ENCODE measurements around the gene CNGA2. TPM values are rescaled to one million over a fixed set of nuclear protein-coding genes. Genes with fewer than 3 reads are reported as not detected.
"Not testable (repeated sequence)": the region's sequence is repeated elsewhere in the genome, so short reads cannot be mapped to it uniquely, and the experiment has no call there.

CNGA2 gene
- total RNA-seq, 3 donors from 2014 or later, result not detected

GRCh38 chrX:151694661-151695582, 39.6 kb upstream of the CNGA2 start, which contains the start of gene PRRG3:
TSS of gene PRRG3 (plus strand) at chrX:151695458. CDS start at chrX:151698815, 3,357 bp downstream.
- Histone ChIP-seq H3K4me3 (no peak within 1 kb of the TSS), H3K9me3 (no peaks in the 10 kb centered on the region), H3K36me3 (ENCODE audit: low read depth) (no peaks in the 10 kb centered on the region), H3K4me1 (ENCODE audit: low read depth) (no peaks in the 10 kb centered on the region)
- DNase-seq, result no peak
- ATAC-seq, result no peak
- intact Hi-C loops (cut with DNase I, micrococcal nuclease), result no loop called here
- TF ChIP-seq CTCF (IDR thresholded peaks at IDR 0.05), result no peak

- no peak for DNase-seq
- intact Hi-C loops (cut with DNase I, micrococcal nuclease), result no loop called here
- ATAC-seq, result no peak
- Histone ChIP-seq H3K36me3 (ENCODE audit: low read depth) (no peaks in the 10 kb centered on the region), H3K9me3 (no peaks in the 10 kb centered on the region), H3K4me3 (no peak overlapping the region), H3K4me1 (ENCODE audit: low read depth) (no peaks in the 10 kb centered on the region)
- no peak for TF ChIP-seq CTCF (IDR thresholded peaks at IDR 0.05)
Measured at GRCh38 chrX:151695583-151696340, 38.8 kb upstream of the CNGA2 start.

GRCh38 chrX:151697082-151697481, 37.5 kb upstream of the CNGA2 start:
- intact Hi-C loops (cut with DNase I, micrococcal nuclease); ATAC-seq; H3K4me3 ChIP-seq: not testable (repeated sequence)

GRCh38 chrX:151697522-151697921, 37.0 kb upstream of the CNGA2 start:
- H3K4me1 ChIP-seq (ENCODE audit: low read depth), result no peaks in the 10 kb centered on the region
- ATAC-seq, result peak; percentile 29
- intact Hi-C loops (cut with DNase I, micrococcal nuclease), result no loop called here

More at GRCh38 chrX:151697082-151697481, 37.5 kb upstream of the CNGA2 start:
- not testable (repeated sequence) for H3K36me3 ChIP-seq (ENCODE audit: low read depth); H3K4me1 ChIP-seq (ENCODE audit: low read depth); DNase-seq; H3K9me3 ChIP-seq

GRCh38 chrX:151698485-151698884, 36.1 kb upstream of the CNGA2 start:
- no peak for ATAC-seq
- no peaks in the 10 kb centered on the region for H3K36me3 ChIP-seq (ENCODE audit: low read depth)
- H3K4me3 ChIP-seq, result no peak overlapping the region
- no peaks in the 10 kb centered on the region for H3K4me1 ChIP-seq (ENCODE audit: low read depth)
- no peak for DNase-seq
- H3K9me3 ChIP-seq, result no peaks in the 10 kb centered on the region
- TF ChIP-seq CTCF (IDR thresholded peaks at IDR 0.05), result no peak
- intact Hi-C loops (cut with DNase I, micrococcal nuclease), result no loop called here

More at GRCh38 chrX:151697522-151697921, 37.0 kb upstream of the CNGA2 start:
- DNase-seq, result no peak
- Histone ChIP-seq H3K4me3 (no peak overlapping the region), H3K9me3 (no peaks in the 10 kb centered on the region), H3K36me3 (ENCODE audit: low read depth) (no peaks in the 10 kb centered on the region)
- TF ChIP-seq CTCF (IDR thresholded peaks at IDR 0.05), result no peak

GRCh38 chrX:151699746-151700145, 34.8 kb upstream of the CNGA2 start:
- no peaks in the 10 kb centered on the region for H3K36me3 ChIP-seq (ENCODE audit: low read depth)
- no peaks in the 10 kb centered on the region for H3K9me3 ChIP-seq
- no peak for TF ChIP-seq CTCF (IDR thresholded peaks at IDR 0.05)
- DNase-seq, result no peak
- intact Hi-C loops (cut with DNase I, micrococcal nuclease), result no loop called here
- ATAC-seq, result no peak
- H3K4me1 ChIP-seq (ENCODE audit: low read depth), result no peaks in the 10 kb centered on the region
- no peak overlapping the region for H3K4me3 ChIP-seq
